ENCODE results near the gene HLA-E. TPM values are rescaled to one million over a fixed set of nuclear protein-coding genes. Genes with fewer than 3 reads are reported as not detected.
"Not testable (repeated sequence)": the region's sequence is repeated elsewhere in the genome, so short reads cannot be mapped to it uniquely, and the experiment has no call there.

Gene HLA-E
- total RNA-seq, 2 experiments from 2014 or later = 757 to 767 TPM

- ChIA-PET POLR2A (interaction anchor here (1.2 to 8.6 kb wide), 5 partner anchors 11 to 49 kb away, joined by 4 to 290 read pairs (median 9); no protein-coding TSS in a partner anchor), CTCF (interaction anchor here (0.7 to 8.6 kb wide), 5 partner anchors 28 to 49 kb away, joined by 3 to 86 read pairs (median 10); no protein-coding TSS in a partner anchor)
- no peak overlapping the region for H3K27ac Mint-ChIP-seq
- no peaks in the 10 kb centered on the region for H3K27me3 Mint-ChIP-seq
- H3K9me3 Mint-ChIP-seq = no peaks in the 10 kb centered on the region
- peaks cover 36% of the 10 kb centered on the region for H3K36me3 Mint-ChIP-seq (ENCODE audit: low read depth)
- H3K4me1 Mint-ChIP-seq = peaks cover 69% of the 10 kb centered on the region
- no peak for DNase-seq
- no peak overlapping the region for H3K4me3 Mint-ChIP-seq
These were observed 6.7 kb downstream of the HLA-E start for GRCh38 chr6:30495993-30496392.

GRCh38 chr6:30497261-30497599, 7.9 kb downstream of the HLA-E start:
- ChIA-PET CTCF (interaction anchor here (0.9 to 8.6 kb wide), 4 partner anchors 34 to 100 kb away, joined by 3 to 86 read pairs (median 12); no protein-coding TSS in a partner anchor), POLR2A (interaction anchor here (7.7 to 8.6 kb wide), 2 partner anchors 10 to 34 kb away, joined by 154 to 290 read pairs; no protein-coding TSS in a partner anchor)
- H3K36me3 Mint-ChIP-seq (ENCODE audit: low read depth) = peaks cover 24% of the 10 kb centered on the region
- not testable (repeated sequence) for H3K27me3 Mint-ChIP-seq, H3K9me3 Mint-ChIP-seq, H3K27ac Mint-ChIP-seq, DNase-seq, H3K4me3 Mint-ChIP-seq
- H3K4me1 Mint-ChIP-seq = peaks cover 62% of the 10 kb centered on the region

GRCh38 chr6:30497714-30498113, 8.4 kb downstream of the HLA-E start:
- ChIA-PET POLR2A (interaction anchor here (8.6 kb wide), 1 partner anchor 10 kb away, joined by 290 read pairs; no protein-coding TSS in a partner anchor), CTCF (interaction anchor here (2.0 to 8.6 kb wide), 3 partner anchors 34 to 47 kb away, joined by 10 to 86 read pairs (median 13); no protein-coding TSS in a partner anchor)
- Mint-ChIP-seq H3K4me3 (no peak overlapping the region), H3K36me3 (ENCODE audit: low read depth) (peaks cover 19% of the 10 kb centered on the region), H3K9me3 (no peaks in the 10 kb centered on the region), H3K27ac (no peak overlapping the region), H3K27me3 (no peaks in the 10 kb centered on the region), H3K4me1 (peaks cover 57% of the 10 kb centered on the region)
- DNase-seq = no peak

- POLR2A ChIA-PET, H3K27me3 Mint-ChIP-seq, H3K4me3 Mint-ChIP-seq, H3K9me3 Mint-ChIP-seq, DNase-seq, H3K27ac Mint-ChIP-seq: not testable (repeated sequence)
- CTCF ChIA-PET = interaction anchor here (0.7 kb wide), 1 partner anchor 182 kb away, joined by 3 read pairs; no protein-coding TSS in a partner anchor
- H3K36me3 Mint-ChIP-seq (ENCODE audit: low read depth) = peaks cover 11% of the 10 kb centered on the region
- H3K4me1 Mint-ChIP-seq = peaks cover 48% of the 10 kb centered on the region
These were observed 9.4 kb downstream of the HLA-E start for GRCh38 chr6:30498705-30499104.

- Mint-ChIP-seq H3K4me3 (peak overlapping the region; percentile 37), H3K27ac (peak overlapping the region; percentile 40), H3K9me3 (no peaks in the 10 kb centered on the region), H3K36me3 (ENCODE audit: low read depth) (no peaks in the 10 kb centered on the region), H3K27me3 (no peaks in the 10 kb centered on the region), H3K4me1 (peaks cover 30% of the 10 kb centered on the region)
- ChIA-PET POLR2A (interaction anchor here (0.8 to 15.6 kb wide), 13 partner anchors 7 to 115 kb away, joined by 3 to 290 read pairs (median 3); no protein-coding TSS in a partner anchor), CTCF (interaction anchor here (0.9 to 4.7 kb wide), 5 partner anchors 9 to 44 kb away, joined by 4 to 29 read pairs (median 13); no protein-coding TSS in a partner anchor)
- DNase-seq = no peak
These were observed 11.4 kb downstream of the HLA-E start for GRCh38 chr6:30500421-30501355.

- POLR2A ChIA-PET = interaction anchor here (0.7 to 15.6 kb wide), 9 partner anchors 8 to 110 kb away, joined by 3 to 290 read pairs (median 8); partner anchors contain the start of genes ABCF1, MRPS18B and PRR3
- Mint-ChIP-seq H3K36me3 (ENCODE audit: low read depth) (peaks cover 4% of the 10 kb centered on the region), H3K4me3 (peak overlapping the region; percentile 50), H3K27me3 (no peaks in the 10 kb centered on the region), H3K27ac (peak overlapping the region; percentile 89), H3K9me3 (no peaks in the 10 kb centered on the region), H3K4me1 (peaks cover 46% of the 10 kb centered on the region)
- CTCF ChIA-PET = interaction anchor here (0.9 to 4.0 kb wide), 10 partner anchors 7 to 37 kb away, joined by 3 to 28 read pairs (median 9); no protein-coding TSS in a partner anchor
- DNase-seq = no peak
These were observed 18.8 kb downstream of the HLA-E start for GRCh38 chr6:30507849-30508827.

GRCh38 chr6:30508890-30509736, 19.8 kb downstream of the HLA-E start:
- ChIA-PET CTCF (interaction anchor here (0.7 to 4.0 kb wide), 12 partner anchors 8 to 44 kb away, joined by 3 to 28 read pairs (median 7); no protein-coding TSS in a partner anchor), POLR2A (interaction anchor here (0.6 to 15.6 kb wide), 16 partner anchors 9 to 176 kb away, joined by 3 to 290 read pairs (median 5); partner anchors contain the start of genes ABCF1, MRPS18B and PRR3)
- DNase-seq = no peak
- Mint-ChIP-seq H3K27ac (peak overlapping the region; percentile 89), H3K36me3 (ENCODE audit: low read depth) (peaks cover 4% of the 10 kb centered on the region), H3K9me3 (no peaks in the 10 kb centered on the region), H3K4me1 (peaks cover 46% of the 10 kb centered on the region), H3K27me3 (no peaks in the 10 kb centered on the region), H3K4me3 (peak overlapping the region; percentile 50)

GRCh38 chr6:30510419-30511168, 21.3 kb downstream of the HLA-E start:
- POLR2A ChIA-PET = interaction anchor here (0.8 to 15.6 kb wide), 9 partner anchors 10 to 174 kb away, joined by 3 to 290 read pairs (median 8); no protein-coding TSS in a partner anchor
- peaks cover 4% of the 10 kb centered on the region for H3K36me3 Mint-ChIP-seq (ENCODE audit: low read depth)
- no peaks in the 10 kb centered on the region for H3K9me3 Mint-ChIP-seq
- H3K27me3 Mint-ChIP-seq = no peaks in the 10 kb centered on the region
- DNase-seq = no peak
- CTCF ChIA-PET = interaction anchor here (0.6 to 4.0 kb wide), 8 partner anchors 10 to 979 kb away, joined by 3 to 28 read pairs (median 10); no protein-coding TSS in a partner anchor
- H3K4me3 Mint-ChIP-seq = no peak overlapping the region
- no peak overlapping the region for H3K27ac Mint-ChIP-seq
- peaks cover 55% of the 10 kb centered on the region for H3K4me1 Mint-ChIP-seq

- ChIA-PET CTCF (interaction anchor here (0.6 to 4.0 kb wide), 7 partner anchors 10 to 978 kb away, joined by 3 to 28 read pairs (median 6); no protein-coding TSS in a partner anchor), POLR2A (interaction anchor here (0.8 to 15.6 kb wide), 4 partner anchors 10 to 31 kb away, joined by 3 to 290 read pairs (median 10); no protein-coding TSS in a partner anchor)
- Mint-ChIP-seq H3K4me3 (no peak overlapping the region), H3K4me1 (peaks cover 59% of the 10 kb centered on the region), H3K27me3 (no peaks in the 10 kb centered on the region), H3K9me3 (no peaks in the 10 kb centered on the region), H3K36me3 (ENCODE audit: low read depth) (peaks cover 4% of the 10 kb centered on the region), H3K27ac (no peak overlapping the region)
- no peak for DNase-seq
These were observed 21.8 kb downstream of the HLA-E start for GRCh38 chr6:30511169-30511546.

GRCh38 chr6:30513451-30513850, 24.1 kb downstream of the HLA-E start:
- H3K36me3 Mint-ChIP-seq (ENCODE audit: low read depth) = peaks cover 3% of the 10 kb centered on the region
- ChIA-PET CTCF (interaction anchor here (3.5 kb wide), 1 partner anchor 19 kb away, joined by 20 read pairs; no protein-coding TSS in a partner anchor), POLR2A (interaction anchor here (15.6 kb wide), 1 partner anchor 20 kb away, joined by 290 read pairs; no protein-coding TSS in a partner anchor)
- peaks cover 6% of the 10 kb centered on the region for H3K9me3 Mint-ChIP-seq
- DNase-seq = no peak
- H3K27ac Mint-ChIP-seq = no peak overlapping the region
- no peak overlapping the region for H3K4me3 Mint-ChIP-seq
- no peaks in the 10 kb centered on the region for H3K27me3 Mint-ChIP-seq
- H3K4me1 Mint-ChIP-seq = peaks cover 54% of the 10 kb centered on the region
